Left cardiac atrium (tissue), 4 donors: Measurements from ENCODE around the gene FSCN2. TPM values are rescaled to one million over a fixed set of nuclear protein-coding genes. Genes with fewer than 3 reads are reported as not detected.

ENCODE experiments used
- ATAC-seq, 2 donors: fragments of 200-7000 bp; cut with Tn5 transposase; one replicate each; pipeline ENCODE4 v1.9.1; 2020; ENCODE audit warnings: mild to moderate bottlenecking in 2 of 2, moderate library complexity in 2 of 2
- DNase-seq: peaks from one replicate; pipeline ENCODE4 v3.0.0-alpha.2; 2020
- intact Hi-C, 2 donors: fragments of 100-400 bp; cut with DNase I; formaldehyde crosslinking; loops; one replicate each; pipeline versions ENCODE4 v1.14.1 to v1.15.1; 2022 to 2023
- total RNA-seq, 2 donors: library from RNA; stranded (reverse); fragmentation: NEBNext Ultra II Directional; extraction: Animal tissue kit (Norgen Biotek cat#: 25700); gene quantifications; one replicate each; pipeline ENCODE4 v1.2.1, GENCODE V29; 2021
- donor health status: DM: no; HTN: yes; CAD: no.
- donor health status: DM: no; HTN: yes; CAD: no; lungs with severe emphysema.
- donor health status: DM: yes; HTN: yes; CAD: no.
- donor health status: Dilated cardiomyopathy.

FSCN2 gene
- total RNA-seq, 2 donors from 2014 or later, result 0.38 to 0.39 TPM

GRCh38 chr17:81558941-81559806, 31.0 kb downstream of the FSCN2 start:
- no peak for DNase-seq
- intact Hi-C loops, result no loop called here
- ATAC-seq, result peak; percentile 39 to 60

DNA sequence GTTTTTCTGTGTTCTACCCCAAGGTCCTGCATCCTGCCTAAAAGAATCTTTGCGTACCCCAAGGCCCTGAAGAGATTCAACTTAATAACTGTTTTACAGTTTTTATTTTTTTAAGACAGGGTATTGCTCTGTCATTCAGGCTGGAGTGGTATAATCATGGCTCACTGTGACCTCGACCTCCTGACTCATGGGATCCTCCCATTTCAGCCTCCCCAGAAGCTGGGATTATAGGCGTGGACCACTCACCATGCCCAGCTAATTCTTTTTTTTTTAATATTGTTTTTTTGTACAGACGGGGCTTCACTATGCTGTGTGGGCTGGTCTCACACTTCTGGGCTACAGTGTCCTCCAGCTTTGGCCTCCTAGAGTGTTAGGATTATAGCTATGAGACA, 33.3 kb downstream of the FSCN2 start:
- DNase-seq, result no peak
- intact Hi-C loops, result no loop called here
- ATAC-seq, result no peak

- intact Hi-C loops, result no loop called here
- no peak for ATAC-seq
- DNase-seq, result no peak
These were observed 35.8 kb downstream of the FSCN2 start for GRCh38 chr17:81563861-81564586.

DNA sequence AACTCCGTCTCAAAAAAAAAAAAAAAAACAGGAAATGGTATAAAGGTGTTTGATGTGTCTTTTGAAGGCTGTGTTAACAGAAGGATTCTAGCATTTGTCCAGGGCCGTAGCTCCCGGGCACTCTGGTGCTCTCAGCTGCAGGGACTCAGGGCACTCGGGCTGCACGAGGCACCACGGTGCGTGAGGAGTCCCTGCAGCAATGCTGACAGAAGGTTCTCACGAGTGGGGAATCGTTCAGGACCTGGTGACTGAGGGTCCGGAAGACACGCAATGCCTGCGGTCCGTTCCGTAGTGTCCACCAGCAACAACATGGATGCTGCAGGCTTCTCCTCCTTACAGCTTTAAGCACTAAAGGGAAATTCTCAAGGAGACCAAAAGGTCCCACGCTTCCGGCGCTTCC, 36.6 kb downstream of the FSCN2 start:
- ATAC-seq (no peak), DNase-seq (no peak)
- intact Hi-C loops, result no loop called here

DNA sequence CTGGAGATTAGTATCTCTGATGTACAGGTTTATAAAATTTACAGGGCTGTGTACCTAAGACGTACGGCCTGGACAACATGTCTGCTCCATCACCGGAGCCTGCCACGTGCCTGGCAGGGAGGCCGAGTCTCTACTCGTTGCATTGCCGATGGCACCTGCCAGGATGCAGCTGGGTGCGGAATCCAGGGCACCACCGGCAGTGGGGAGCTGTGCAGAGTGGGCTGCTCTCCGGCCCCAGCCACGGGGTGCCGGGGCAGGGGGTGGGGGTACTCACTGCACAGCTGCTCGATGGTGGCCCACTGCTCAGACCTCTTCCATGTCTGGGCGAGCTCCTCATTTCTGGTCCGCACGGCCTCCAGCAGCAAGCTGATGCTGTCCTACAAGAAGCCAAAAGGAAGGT, 37.1 kb downstream of the FSCN2 start:
- intact Hi-C loops, result no loop called here
- DNase-seq (no peak), ATAC-seq (no peak)

- peak; percentile 75 for DNase-seq
- intact Hi-C loops, result no loop called here
- peak; percentile 82 to 91 for ATAC-seq
These were observed 38.4 kb downstream of the FSCN2 start for GRCh38 chr17:81566461-81567126.

GRCh38 chr17:81567191-81567590, 39.0 kb downstream of the FSCN2 start:
- DNase-seq (no peak), ATAC-seq (no peak)
- intact Hi-C loops, result no loop called here

- ATAC-seq, result no peak
- no peak for DNase-seq
- intact Hi-C loops, result no loop called here
These were observed 40.2 kb downstream of the FSCN2 start for GRCh38 chr17:81568416-81568815.

DNA sequence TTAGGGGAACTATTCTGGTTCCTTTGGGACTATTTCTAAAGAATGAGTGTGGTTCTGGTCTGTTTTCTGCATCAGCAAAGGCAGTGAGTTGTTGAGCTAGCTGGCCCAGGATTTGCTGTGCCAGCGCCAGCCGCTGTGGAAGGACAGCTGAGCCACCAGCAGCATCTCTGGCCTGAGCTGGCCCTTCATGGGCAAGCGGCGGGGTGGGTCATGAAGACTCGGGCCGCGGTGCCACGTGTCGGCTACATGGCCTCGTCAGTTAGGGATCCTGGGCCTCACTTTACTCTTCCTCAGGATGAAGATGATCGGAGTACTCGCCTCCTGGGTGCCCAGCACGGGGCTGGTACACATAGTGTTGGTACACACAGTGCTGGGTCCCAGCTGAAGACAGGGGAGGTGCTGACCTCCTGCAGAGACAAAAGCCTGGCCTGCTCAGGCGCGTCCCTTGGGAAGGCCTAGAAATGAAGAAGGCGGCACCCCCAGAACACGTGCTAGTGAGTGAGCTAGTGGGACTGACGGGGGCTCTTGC, 41.9 kb downstream of the FSCN2 start:
- DNase-seq, result no peak
- intact Hi-C loops, result no loop called here
- ATAC-seq, result no peak

- ATAC-seq, result no peak
- no peak for DNase-seq
- intact Hi-C loops, result no loop called here
These were observed 42.8 kb downstream of the FSCN2 start for GRCh38 chr17:81570964-81571363.

- ATAC-seq (no peak), DNase-seq (no peak)
- intact Hi-C loops, result no loop called here
These were observed 44.5 kb downstream of the FSCN2 start for GRCh38 chr17:81572563-81573168.

DNA sequence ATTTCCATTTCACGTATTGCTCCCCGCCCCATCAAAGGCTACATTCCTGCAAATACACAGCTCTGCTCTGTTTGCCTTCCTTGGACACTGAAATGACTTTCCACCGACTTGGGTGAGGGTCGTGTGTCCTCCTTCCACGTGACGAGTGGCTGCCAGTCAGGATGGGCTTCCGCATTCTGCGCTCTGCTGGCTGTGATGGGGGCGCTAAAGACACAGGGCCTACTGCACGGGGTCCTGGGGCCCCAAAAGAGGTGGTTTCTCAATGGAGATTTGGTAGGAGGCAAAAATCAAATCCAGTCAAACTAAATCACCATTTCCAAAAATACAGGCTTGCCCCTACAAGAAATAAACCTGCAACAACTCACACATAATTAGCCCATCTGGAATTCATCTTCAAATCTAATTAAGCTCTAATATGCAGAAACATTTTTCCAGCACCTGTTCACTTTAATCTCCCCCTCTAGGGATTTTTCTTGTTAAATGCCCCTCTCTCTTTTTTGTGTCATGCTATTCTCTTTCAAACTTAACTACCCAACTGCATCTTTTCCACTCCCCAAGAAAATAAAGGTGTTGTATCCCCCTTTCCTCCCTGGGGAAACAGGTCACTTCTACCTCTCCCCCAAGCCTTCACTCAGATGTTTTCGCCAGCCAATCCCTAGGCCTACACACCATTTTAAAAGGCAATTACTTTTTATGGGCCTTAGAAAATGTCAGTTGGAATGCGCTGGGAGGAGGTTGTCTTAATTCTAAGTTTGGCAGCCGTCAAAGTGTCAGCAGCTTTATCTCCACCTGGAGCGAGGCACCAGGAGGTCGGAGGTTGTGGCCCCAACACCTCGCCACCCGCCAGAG, 45.8 kb downstream of the FSCN2 start:
- ATAC-seq, result peak in 1 of 2 donors; percentile 16
- intact Hi-C loops, result no loop called here
- no peak for DNase-seq

GRCh38 chr17:81574643-81574956, 46.4 kb downstream of the FSCN2 start:
- DNase-seq (no peak), ATAC-seq (peak in 1 of 2 donors; percentile 12)
- intact Hi-C loops, result no loop called here

DNA sequence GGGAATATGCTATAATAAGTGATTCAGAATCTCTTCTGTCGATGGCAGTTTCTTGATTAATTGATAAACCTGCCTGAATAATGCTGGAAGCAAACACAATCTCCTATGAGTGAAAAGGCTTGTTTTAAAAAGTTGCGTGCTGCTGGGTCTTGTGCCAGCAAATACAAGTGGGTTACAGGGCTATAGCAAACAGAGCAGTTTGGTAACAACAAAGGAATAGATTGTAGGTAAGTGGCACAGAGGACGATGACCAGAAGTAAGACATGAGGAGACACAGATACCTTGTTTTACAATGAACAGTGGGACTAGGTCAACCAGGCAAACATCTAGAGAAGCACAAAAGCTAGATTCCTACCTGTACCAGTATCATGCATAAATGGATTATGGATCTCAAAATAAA, 47.7 kb downstream of the FSCN2 start:
- intact Hi-C loops, result no loop called here
- ATAC-seq, result no peak
- DNase-seq, result no peak

DNA sequence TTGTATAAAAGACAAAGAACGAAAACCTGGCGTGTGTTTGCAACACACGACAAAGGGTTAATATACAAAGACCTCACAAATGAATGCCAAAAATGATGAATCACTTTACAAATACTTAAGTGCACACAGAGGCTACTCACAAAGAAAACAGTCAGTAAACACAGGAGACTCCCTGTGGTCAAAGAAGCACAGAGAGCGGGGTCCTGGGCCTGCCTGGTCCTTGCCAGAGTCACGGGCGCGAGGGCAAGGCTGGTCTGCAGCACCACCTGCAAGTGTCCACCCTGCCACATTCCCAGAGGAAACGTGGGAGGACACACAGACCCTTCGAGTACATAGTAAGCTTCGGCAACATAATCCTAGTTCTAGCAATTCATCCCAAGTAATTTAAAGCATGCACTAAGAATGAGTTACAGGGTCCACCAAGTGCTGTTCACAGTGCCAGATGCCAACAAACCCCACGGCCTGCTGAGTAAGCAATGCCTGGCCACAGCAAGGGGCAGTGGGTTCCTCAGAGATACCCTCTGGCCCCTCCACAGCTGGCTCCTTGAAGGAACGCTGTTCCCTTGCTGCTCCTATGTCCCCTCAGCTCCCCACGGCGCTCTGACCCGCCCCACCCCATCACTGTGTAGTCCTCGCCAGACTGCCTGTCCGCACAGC, 48.6 kb downstream of the FSCN2 start:
- peak in 1 of 2 donors; percentile 55 for ATAC-seq
- intact Hi-C loops, result no loop called here
- DNase-seq, result no peak

- peak in 1 of 2 donors; percentile 7 for ATAC-seq
- DNase-seq, result no peak
These were observed 49.3 kb downstream of the FSCN2 start for GRCh38 chr17:81577278-81578000.

DNA sequence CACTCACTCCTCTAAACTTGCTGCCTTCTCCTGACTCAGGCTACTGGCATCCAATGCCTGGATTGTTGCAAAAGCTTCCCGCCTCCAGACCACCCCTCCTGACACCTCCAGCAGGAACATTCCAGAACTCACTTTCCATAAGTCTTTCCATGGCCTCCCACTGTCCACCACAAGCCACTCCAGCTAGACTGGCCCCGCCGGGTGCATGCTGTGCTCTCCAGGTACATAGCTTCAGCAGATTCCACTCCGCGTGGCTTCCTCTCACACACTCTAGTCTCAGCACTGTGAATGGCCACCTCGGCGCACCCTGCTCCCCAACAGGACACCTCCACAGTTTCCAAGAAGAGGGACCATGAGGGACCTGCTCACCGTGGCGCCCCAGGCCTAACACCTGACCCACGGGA, 49.9 kb downstream of the FSCN2 start:
- intact Hi-C loops, result no loop called here
- ATAC-seq (peak in 1 of 2 donors; percentile 11), DNase-seq (no peak)

More at GRCh38 chr17:81577278-81578000, 49.3 kb downstream of the FSCN2 start:
- intact Hi-C loops, result no loop called here
